PC-9 (cell line): Measurements from ENCODE around the gene KCNN1. TPM values are rescaled to one million over a fixed set of nuclear protein-coding genes. Genes with fewer than 3 reads are reported as not detected.

Source experiments
- BruUV-seq: library from RNA; stranded (reverse); fragments of 400-500 nt; replicated peaks from 2 replicates; lab custom pipeline; 2021; lab: Mats Ljungman, UMichigan
- CTCF ChIA-PET: fragments of 300-600 bp; sonication (Branson Sonifier 250); formaldehyde crosslinking; loops from one replicate; lab custom pipeline; 2022; ENCODE audit warnings: antibody characterized with exemption; lab: Charles Lee
- POLR2A ChIA-PET: fragments of 300-600 bp; sonication (Branson Sonifier 250); formaldehyde crosslinking; loops from one replicate; lab custom pipeline; 2022; ENCODE audit warnings: antibody characterized with exemption; ENCODE audit not compliant: unreplicated experiment; lab: Charles Lee
- DNase-seq, 2 experiments: peaks; one replicate each; pipeline versions ENCODE4 v3.0.0 to v3.0.0-alpha.2; 2015 to 2022; ENCODE audit warnings: mixed read lengths in 1 of 2
- H2AFZ ChIP-seq: fragments of 200-600 bp; sonication (generic); 2 replicates; pipeline ENCODE4 v1.8.1; 2017; ENCODE audit warnings: antibody characterized with exemption
- H3F3A ChIP-seq: fragments of 200-600 bp; sonication (generic); 2 replicates; pipeline ENCODE4 v1.8.1; 2017; ENCODE audit warnings: antibody characterized with exemption, mild to moderate bottlenecking, low read depth; ENCODE audit not compliant: insufficient read depth
- H3K27ac ChIP-seq: fragments of 200-600 bp; sonication (generic); 2 replicates; pipeline ENCODE4 v1.6.1; 2016; ENCODE audit warnings: mixed run types
- H3K27me3 ChIP-seq: fragments of 200-600 bp; sonication (generic); 2 replicates; pipeline ENCODE4 v1.6.1; 2016; ENCODE audit warnings: low read depth, mixed run types; ENCODE audit not compliant: insufficient read depth
- H3K36me3 ChIP-seq: fragments of 200-600 bp; sonication (generic); 2 replicates; pipeline ENCODE4 v1.6.1; 2016; ENCODE audit warnings: low read depth, mixed run types
- H3K4me1 ChIP-seq: fragments of 200-600 bp; sonication (generic); replicated peaks from 2 replicates; pipeline ENCODE4 v1.6.1; 2016; ENCODE audit warnings: mixed run types; ENCODE audit not compliant: insufficient read depth
- H3K4me2 ChIP-seq: fragments of 200-600 bp; sonication (generic); 2 replicates; pipeline ENCODE4 v1.6.1; 2017; ENCODE audit warnings: mixed run types
- H3K4me3 ChIP-seq: fragments of 200-600 bp; sonication (generic); 2 replicates; pipeline ENCODE4 v1.6.1; 2016; ENCODE audit warnings: mixed run types
- H3K79me2 ChIP-seq: fragments of 200-600 bp; sonication (generic); 2 replicates; pipeline ENCODE4 v1.6.1; 2017; ENCODE audit warnings: low read depth, mixed run types
- H3K9me2 ChIP-seq: fragments of 200-600 bp; sonication (generic); 2 replicates; pipeline ENCODE4 v1.8.1; 2017; ENCODE audit warnings: mild to moderate bottlenecking; ENCODE audit not compliant: insufficient read depth
- H3K9me3 ChIP-seq: fragments of 200-600 bp; sonication (generic); 2 replicates; pipeline ENCODE4 v1.8.1; 2016; ENCODE audit warnings: low read depth; ENCODE audit not compliant: insufficient read depth
- H4K20me1 ChIP-seq: fragments of 200-600 bp; sonication (generic); 2 replicates; pipeline ENCODE4 v1.8.1; 2017; ENCODE audit not compliant: insufficient read depth
- EZH2 ChIP-seq: fragments of 200-600 bp; sonication (generic); IDR thresholded peaks from 2 replicates; pipeline ENCODE4 v1.8.0; 2017; ENCODE audit warnings: antibody characterized with exemption, low read depth
- intact Hi-C: fragments of 100-400 bp; cut with micrococcal nuclease; formaldehyde crosslinking; loops from one replicate; pipeline ENCODE4 v1.10.0; 2022; ENCODE audit not compliant: unreplicated experiment
- total RNA-seq: library from RNA; stranded (reverse); gene quantifications from 2 replicates; pipeline ENCODE4 v1.2.3, GENCODE V29; 2021
- TF ChIP-seq, protein P1 (sequence below): fragments of 200-600 bp; sonication (generic); conservative IDR thresholded peaks from 2 replicates; pipeline ENCODE4 v1.6.1; 2017; ENCODE audit warnings: mixed run types, antibody characterized with exemption, mild to moderate bottlenecking, moderate library complexity

Gene KCNN1
- total RNA-seq, 1 experiment from 2014 or later = 0.09 TPM

- ChIA-PET CTCF (no interaction called here), POLR2A (no interaction called here)
- TF ChIP-seq, protein P1, sequence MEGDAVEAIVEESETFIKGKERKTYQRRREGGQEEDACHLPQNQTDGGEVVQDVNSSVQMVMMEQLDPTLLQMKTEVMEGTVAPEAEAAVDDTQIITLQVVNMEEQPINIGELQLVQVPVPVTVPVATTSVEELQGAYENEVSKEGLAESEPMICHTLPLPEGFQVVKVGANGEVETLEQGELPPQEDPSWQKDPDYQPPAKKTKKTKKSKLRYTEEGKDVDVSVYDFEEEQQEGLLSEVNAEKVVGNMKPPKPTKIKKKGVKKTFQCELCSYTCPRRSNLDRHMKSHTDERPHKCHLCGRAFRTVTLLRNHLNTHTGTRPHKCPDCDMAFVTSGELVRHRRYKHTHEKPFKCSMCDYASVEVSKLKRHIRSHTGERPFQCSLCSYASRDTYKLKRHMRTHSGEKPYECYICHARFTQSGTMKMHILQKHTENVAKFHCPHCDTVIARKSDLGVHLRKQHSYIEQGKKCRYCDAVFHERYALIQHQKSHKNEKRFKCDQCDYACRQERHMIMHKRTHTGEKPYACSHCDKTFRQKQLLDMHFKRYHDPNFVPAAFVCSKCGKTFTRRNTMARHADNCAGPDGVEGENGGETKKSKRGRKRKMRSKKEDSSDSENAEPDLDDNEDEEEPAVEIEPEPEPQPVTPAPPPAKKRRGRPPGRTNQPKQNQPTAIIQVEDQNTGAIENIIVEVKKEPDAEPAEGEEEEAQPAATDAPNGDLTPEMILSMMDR = no peak
- TF ChIP-seq EZH2 = no peak
- no peaks in the 10 kb centered on the region for H3K36me3 ChIP-seq
- no peaks in the 10 kb centered on the region; the same call in 1 of the 2 replicates for H3F3A ChIP-seq
- no peaks in the 10 kb centered on the region for H3K79me2 ChIP-seq
- DNase-seq = no peak
- no peak overlapping the region for H3K27ac ChIP-seq
- H3K27me3 ChIP-seq = peaks cover 13% of the 10 kb centered on the region; the same call in 1 of the 2 replicates
- intact Hi-C loops = no loop called here
- no TSS peak for BruUV-seq
- H3K9me2 ChIP-seq = no peaks in the 10 kb centered on the region
- no peak overlapping the region for H2AFZ ChIP-seq
- no peak overlapping the region for H3K4me2 ChIP-seq
- H3K4me3 ChIP-seq = no peak overlapping the region
- H4K20me1 ChIP-seq = no peaks in the 10 kb centered on the region
- H3K4me1 ChIP-seq = no peaks in the 10 kb centered on the region
- no peaks in the 10 kb centered on the region for H3K9me3 ChIP-seq
Measured at GRCh38 chr19:17972230-17972629, 5.3 kb downstream of the KCNN1 start.

DNA sequence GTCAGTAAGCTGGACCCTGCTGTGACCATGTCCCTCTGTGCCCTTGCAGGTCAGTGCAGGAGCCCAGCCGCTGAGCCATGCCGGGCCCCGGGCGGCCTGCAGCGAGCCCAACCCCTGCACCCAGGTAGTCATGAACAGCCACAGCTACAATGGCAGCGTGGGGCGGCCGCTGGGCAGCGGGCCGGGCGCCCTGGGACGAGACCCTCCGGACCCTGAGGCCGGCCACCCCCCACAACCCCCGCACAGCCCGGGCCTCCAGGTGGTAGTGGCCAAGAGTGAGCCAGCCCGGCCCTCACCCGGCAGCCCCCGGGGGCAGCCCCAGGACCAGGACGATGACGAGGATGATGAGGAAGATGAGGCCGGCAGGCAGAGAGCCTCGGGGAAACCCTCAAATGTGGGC is 6.9 kb downstream of the KCNN1 start:
- BruUV-seq = no TSS peak
- Histone ChIP-seq H3K27ac (no peak overlapping the region), H3F3A (no peaks in the 10 kb centered on the region; the same call in 1 of the 2 replicates), H3K4me3 (no peak overlapping the region), H3K27me3 (peaks cover 13% of the 10 kb centered on the region; the same call in 1 of the 2 replicates), H3K9me3 (no peaks in the 10 kb centered on the region), H4K20me1 (no peaks in the 10 kb centered on the region), H3K4me2 (no peak overlapping the region), H3K79me2 (no peaks in the 10 kb centered on the region), H3K4me1 (no peaks in the 10 kb centered on the region), H2AFZ (no peak overlapping the region), H3K9me2 (no peaks in the 10 kb centered on the region), H3K36me3 (no peaks in the 10 kb centered on the region)
- TF ChIP-seq, protein P1 = no peak
- TF ChIP-seq EZH2 = no peak
- ChIA-PET POLR2A (no interaction called here), CTCF (no interaction called here)
- no peak for DNase-seq
- intact Hi-C loops = no loop called here

GRCh38 chr19:17974551-17974950 is 7.6 kb downstream of the KCNN1 start:
- Histone ChIP-seq H2AFZ (no peak overlapping the region), H3K36me3 (no peaks in the 10 kb centered on the region), H3K9me3 (no peaks in the 10 kb centered on the region), H3K27ac (no peak overlapping the region), H4K20me1 (no peaks in the 10 kb centered on the region), H3K27me3 (peaks cover 13% of the 10 kb centered on the region; the same call in 1 of the 2 replicates), H3K79me2 (no peaks in the 10 kb centered on the region), H3K4me2 (no peak overlapping the region), H3K4me3 (no peak overlapping the region), H3K4me1 (no peaks in the 10 kb centered on the region), H3F3A (no peaks in the 10 kb centered on the region; the same call in 1 of the 2 replicates), H3K9me2 (no peaks in the 10 kb centered on the region)
- BruUV-seq = no TSS peak
- TF ChIP-seq, protein P1 = no peak
- no peak for TF ChIP-seq EZH2
- POLR2A ChIA-PET = no interaction called here
- no peak for DNase-seq
- CTCF ChIA-PET = no interaction called here
- intact Hi-C loops = no loop called here
